Measurements from ENCODE around the gene RAB11B.
"Not testable (repeated sequence)": the region's sequence is repeated elsewhere in the genome, so short reads cannot be mapped to it uniquely, and the experiment has no call there.

DNA sequence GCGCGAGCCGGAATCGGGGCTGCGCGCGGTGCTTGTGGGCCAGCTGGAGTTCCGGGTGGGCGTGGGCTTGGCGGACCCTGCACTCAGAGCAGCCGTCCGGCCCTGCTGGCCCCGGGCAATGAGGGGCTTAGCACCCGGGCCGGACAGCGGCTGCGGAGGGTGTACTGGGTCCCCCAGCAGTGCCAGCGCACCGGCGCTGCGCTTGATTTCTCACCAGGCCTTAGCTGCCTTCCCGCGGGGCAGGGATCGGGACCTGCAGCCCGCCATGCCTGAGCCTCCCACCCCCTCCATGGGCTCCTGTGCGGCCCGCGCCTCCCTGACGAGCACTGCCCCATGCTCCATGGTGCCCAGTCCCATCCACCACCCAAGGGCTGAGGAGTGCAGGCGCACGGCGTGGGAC lies 14.4 kb upstream of the RAB11B start:
- TF ChIP-seq, protein P1, sequence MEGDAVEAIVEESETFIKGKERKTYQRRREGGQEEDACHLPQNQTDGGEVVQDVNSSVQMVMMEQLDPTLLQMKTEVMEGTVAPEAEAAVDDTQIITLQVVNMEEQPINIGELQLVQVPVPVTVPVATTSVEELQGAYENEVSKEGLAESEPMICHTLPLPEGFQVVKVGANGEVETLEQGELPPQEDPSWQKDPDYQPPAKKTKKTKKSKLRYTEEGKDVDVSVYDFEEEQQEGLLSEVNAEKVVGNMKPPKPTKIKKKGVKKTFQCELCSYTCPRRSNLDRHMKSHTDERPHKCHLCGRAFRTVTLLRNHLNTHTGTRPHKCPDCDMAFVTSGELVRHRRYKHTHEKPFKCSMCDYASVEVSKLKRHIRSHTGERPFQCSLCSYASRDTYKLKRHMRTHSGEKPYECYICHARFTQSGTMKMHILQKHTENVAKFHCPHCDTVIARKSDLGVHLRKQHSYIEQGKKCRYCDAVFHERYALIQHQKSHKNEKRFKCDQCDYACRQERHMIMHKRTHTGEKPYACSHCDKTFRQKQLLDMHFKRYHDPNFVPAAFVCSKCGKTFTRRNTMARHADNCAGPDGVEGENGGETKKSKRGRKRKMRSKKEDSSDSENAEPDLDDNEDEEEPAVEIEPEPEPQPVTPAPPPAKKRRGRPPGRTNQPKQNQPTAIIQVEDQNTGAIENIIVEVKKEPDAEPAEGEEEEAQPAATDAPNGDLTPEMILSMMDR (IDR thresholded peaks at IDR 0.05) = not testable (repeated sequence)
- not testable (repeated sequence) for TF ChIP-seq POLR2A (IDR thresholded peaks at IDR 0.05)
